ENCODE data around the gene FGA. TPM values are rescaled to one million over a fixed set of nuclear protein-coding genes. Genes with fewer than 3 reads are reported as not detected.

Gene FGA
- total RNA-seq, 1 donor = not detected

GRCh38 chr4:154626793-154627484 lies 36.4 kb upstream of the FGA start:
- peak; percentile 85 for DNase-seq (ENCODE audit: insufficient read length, low spot score, missing footprints)
- peak; percentile 40 for TF ChIP-seq CTCF (IDR thresholded peaks at IDR 0.05; ENCODE audit: extremely low read depth, low read depth, low read length)
- Histone ChIP-seq H3K36me3 (ENCODE audit: insufficient read depth, low read length) (no peaks in the 10 kb centered on the region), H3K27ac (ENCODE audit: low read depth, low read length) (no peak overlapping the region), H3K4me2 (ENCODE audit: insufficient read depth, low read length) (peak overlapping the region; percentile 77), H3K27me3 (ENCODE audit: insufficient read depth, low read length) (peaks cover 36% of the 10 kb centered on the region), H3K79me2 (ENCODE audit: insufficient read depth, low read length) (no peaks in the 10 kb centered on the region), H3K4me3 (ENCODE audit: insufficient read depth, low read length) (peak overlapping the region; percentile 42), H3K9me3 (ENCODE audit: low read depth, low read length) (no peaks in the 10 kb centered on the region), H3K4me1 (ENCODE audit: insufficient read depth, low read length) (peaks cover 3% of the 10 kb centered on the region), H4K20me1 (ENCODE audit: insufficient read depth, low read length) (no peaks in the 10 kb centered on the region), H2AFZ (ENCODE audit: low read length) (peak overlapping the region; percentile 62)

- Histone ChIP-seq H3K27me3 (ENCODE audit: insufficient read depth, low read length) (peaks cover 40% of the 10 kb centered on the region), H3K4me2 (ENCODE audit: insufficient read depth, low read length) (no peak overlapping the region), H3K36me3 (ENCODE audit: insufficient read depth, low read length) (no peaks in the 10 kb centered on the region), H4K20me1 (ENCODE audit: insufficient read depth, low read length) (no peaks in the 10 kb centered on the region), H3K9me3 (ENCODE audit: low read depth, low read length) (no peaks in the 10 kb centered on the region), H3K4me3 (ENCODE audit: insufficient read depth, low read length) (no peak overlapping the region), H2AFZ (ENCODE audit: low read length) (no peak overlapping the region), H3K79me2 (ENCODE audit: insufficient read depth, low read length) (no peaks in the 10 kb centered on the region), H3K4me1 (ENCODE audit: insufficient read depth, low read length) (peaks cover 3% of the 10 kb centered on the region), H3K27ac (ENCODE audit: low read depth, low read length) (no peak overlapping the region)
- TF ChIP-seq CTCF (IDR thresholded peaks at IDR 0.05; ENCODE audit: extremely low read depth, low read depth, low read length) = no peak
- no peak for DNase-seq (ENCODE audit: insufficient read length, low spot score, missing footprints)
Measured at GRCh38 chr4:154625971-154626370, 35.4 kb upstream of the FGA start.

- no peak for TF ChIP-seq CTCF (IDR thresholded peaks at IDR 0.05; ENCODE audit: extremely low read depth, low read depth, low read length)
- H3K27me3 ChIP-seq (ENCODE audit: insufficient read depth, low read length) = peaks cover 34% of the 10 kb centered on the region
- H3K4me3 ChIP-seq (ENCODE audit: insufficient read depth, low read length) = no peak overlapping the region
- H3K36me3 ChIP-seq (ENCODE audit: insufficient read depth, low read length) = no peaks in the 10 kb centered on the region
- H2AFZ ChIP-seq (ENCODE audit: low read length) = no peak overlapping the region
- no peak for DNase-seq (ENCODE audit: insufficient read length, low spot score, missing footprints)
- peaks cover 3% of the 10 kb centered on the region for H3K4me1 ChIP-seq (ENCODE audit: insufficient read depth, low read length)
- H4K20me1 ChIP-seq (ENCODE audit: insufficient read depth, low read length) = no peaks in the 10 kb centered on the region
- no peaks in the 10 kb centered on the region for H3K9me3 ChIP-seq (ENCODE audit: low read depth, low read length)
- no peaks in the 10 kb centered on the region for H3K79me2 ChIP-seq (ENCODE audit: insufficient read depth, low read length)
- no peak overlapping the region for H3K27ac ChIP-seq (ENCODE audit: low read depth, low read length)
- no peak overlapping the region for H3K4me2 ChIP-seq (ENCODE audit: insufficient read depth, low read length)
Measured at GRCh38 chr4:154623995-154624394, 33.5 kb upstream of the FGA start.

- Histone ChIP-seq H3K36me3 (ENCODE audit: insufficient read depth, low read length) (no peaks in the 10 kb centered on the region), H4K20me1 (ENCODE audit: insufficient read depth, low read length) (no peaks in the 10 kb centered on the region), H3K79me2 (ENCODE audit: insufficient read depth, low read length) (no peaks in the 10 kb centered on the region), H3K4me1 (ENCODE audit: insufficient read depth, low read length) (peaks cover 3% of the 10 kb centered on the region), H3K4me3 (ENCODE audit: insufficient read depth, low read length) (no peak overlapping the region), H2AFZ (ENCODE audit: low read length) (no peak overlapping the region), H3K27ac (ENCODE audit: low read depth, low read length) (no peak overlapping the region), H3K9me3 (ENCODE audit: low read depth, low read length) (no peaks in the 10 kb centered on the region), H3K27me3 (ENCODE audit: insufficient read depth, low read length) (peaks cover 29% of the 10 kb centered on the region), H3K4me2 (ENCODE audit: insufficient read depth, low read length) (no peak overlapping the region)
- no peak for TF ChIP-seq CTCF (IDR thresholded peaks at IDR 0.05; ENCODE audit: extremely low read depth, low read depth, low read length)
- no peak for DNase-seq (ENCODE audit: insufficient read length, low spot score, missing footprints)
Measured at GRCh38 chr4:154623436-154623835, 32.9 kb upstream of the FGA start.
